Airway epithelial cell (primary cell): Measurements from ENCODE around the gene RNF149. TPM values are rescaled to one million over a fixed set of nuclear protein-coding genes. Genes with fewer than 3 reads are reported as not detected.

Source experiments
- total RNA-seq: library from RNA; depleted of rRNA; stranded (reverse); fragments of >200 nt; gene quantifications from 2 replicates; pipeline ENCODE4 v1.2.3, GENCODE V29; 2015

RNF149 gene
- total RNA-seq, result 53.5 and 55.7 TPM in 2 replicates

GRCh38 chr2:101308432-101309210 lies at the start of gene RNF149:
Gene RNF149, minus strand, starts transcription at chr2:101308701. Its CDS starts 113 bp downstream, at chr2:101308588.

GRCh38 chr2:101252408-101253012 lies 56.0 kb downstream of the RNF149 start, which contains the start of gene CNOT11:
Gene CNOT11, plus strand, starts transcription at chr2:101252886. Its CDS starts 79 bp downstream, at chr2:101252965.

Other genes with a start within 250 kb of the RNF149 start
- 24.7 and 28.7 TPM in 2 replicates for gene TBC1D8, start 157.3 kb downstream of the RNF149 start, total RNA-seq
- 59.6 and 65.2 TPM in 2 replicates for gene CNOT11, start 55.8 kb downstream of the RNF149 start, total RNA-seq
- gene CREG2, start 78.8 kb upstream of the RNF149 start, total RNA-seq, result 0.88 and 3.9 TPM in 2 replicates
- gene RFX8, start 166.4 kb upstream of the RNF149 start, total RNA-seq, result 0.09 and 0.85 TPM in 2 replicates